ENCODE measurements around the gene PPP1R14D.

The PPP1R14D gene

GRCh38 chr15:40768521-40769273 lies 59.8 kb downstream of the PPP1R14D start:
- TF ChIP-seq FOXP2 (optimal IDR thresholded peaks at IDR 0.05; ENCODE audit: borderline replicate concordance, extremely low read depth, extremely low read length, insufficient read depth) (no peak), REST (IDR thresholded peaks at IDR 0.05; ENCODE audit: insufficient read depth in 1 of 2, low read depth in 2 of 2, low read length in 2 of 2) (no peak), SIN3A (IDR thresholded peaks at IDR 0.05; ENCODE audit: borderline replicate concordance, insufficient read depth, low read length) (no peak), POLR2AphosphoS5 (IDR thresholded peaks at IDR 0.05; ENCODE audit: low read depth, low read length) (no peak), TAF1 (IDR thresholded peaks at IDR 0.05; ENCODE audit: borderline replicate concordance, insufficient read depth, low read length) (no peak)

- no peak for TF ChIP-seq SIN3A (IDR thresholded peaks at IDR 0.05; ENCODE audit: borderline replicate concordance, insufficient read depth, low read length)
- no peak for TF ChIP-seq TAF1 (IDR thresholded peaks at IDR 0.05; ENCODE audit: borderline replicate concordance, insufficient read depth, low read length)
- TF ChIP-seq FOXP2 (optimal IDR thresholded peaks at IDR 0.05; ENCODE audit: borderline replicate concordance, extremely low read depth, extremely low read length, insufficient read depth) = no peak
- TF ChIP-seq REST (IDR thresholded peaks at IDR 0.05; ENCODE audit: insufficient read depth in 1 of 2, low read depth in 2 of 2, low read length in 2 of 2) = no peak
Observed at GRCh38 chr15:40767838-40768500, 60.5 kb downstream of the PPP1R14D start.

GRCh38 chr15:40766906-40767837 lies 61.3 kb downstream of the PPP1R14D start:
- TF ChIP-seq TAF1 (IDR thresholded peaks at IDR 0.05; ENCODE audit: borderline replicate concordance, insufficient read depth, low read length) (no peak), FOXP2 (optimal IDR thresholded peaks at IDR 0.05; ENCODE audit: borderline replicate concordance, extremely low read depth, extremely low read length, insufficient read depth) (no peak), POLR2AphosphoS5 (IDR thresholded peaks at IDR 0.05; ENCODE audit: low read depth, low read length) (no peak), REST (IDR thresholded peaks at IDR 0.05; ENCODE audit: insufficient read depth in 1 of 2, low read depth in 2 of 2, low read length in 2 of 2) (no peak), SIN3A (IDR thresholded peaks at IDR 0.05; ENCODE audit: borderline replicate concordance, insufficient read depth, low read length) (no peak)

GRCh38 chr15:40766194-40766815 lies 62.2 kb downstream of the PPP1R14D start:
- TF ChIP-seq FOXP2 (optimal IDR thresholded peaks at IDR 0.05; ENCODE audit: borderline replicate concordance, extremely low read depth, extremely low read length, insufficient read depth) (no peak), SIN3A (IDR thresholded peaks at IDR 0.05; ENCODE audit: borderline replicate concordance, insufficient read depth, low read length) (no peak), REST (IDR thresholded peaks at IDR 0.05; ENCODE audit: insufficient read depth in 1 of 2, low read depth in 2 of 2, low read length in 2 of 2) (no peak), POLR2AphosphoS5 (IDR thresholded peaks at IDR 0.05; ENCODE audit: low read depth, low read length) (no peak), TAF1 (IDR thresholded peaks at IDR 0.05; ENCODE audit: borderline replicate concordance, insufficient read depth, low read length) (no peak)
